Measurements from ENCODE around the gene ARHGAP6. TPM values are rescaled to one million over a fixed set of nuclear protein-coding genes. Genes with fewer than 3 reads are reported as not detected.

ARHGAP6 gene
- total RNA-seq, 6 donors from 2014 or later: 14.4 to 40.9 (median 18.0) TPM

GRCh38 chrX:11462648-11463047, 203.1 kb downstream of the ARHGAP6 start:
- ATAC-seq (ENCODE audit: low FRiP score in 2 of 2) (no peak), DNase-seq (no peak)
- no peaks in the 10 kb centered on the region for H3K9me3 ChIP-seq
- H3K4me1 ChIP-seq: no peaks in the 10 kb centered on the region
- 64 to 83% methylated on average over 1 to 2 of the region's 2 CpGs for WGBS, 2 donors
- no peaks in the 10 kb centered on the region for H3K36me3 ChIP-seq
- TF ChIP-seq CTCF (IDR thresholded peaks at IDR 0.05) (no peak), POLR2A (IDR thresholded peaks at IDR 0.05) (no peak), EP300 (IDR thresholded peaks at IDR 0.05) (no peak), POLR2AphosphoS5 (IDR thresholded peaks at IDR 0.05) (no peak)
- no peaks in the 10 kb centered on the region for H3K27me3 ChIP-seq
- no peak overlapping the region for H3K4me3 ChIP-seq
- H3K27ac ChIP-seq: no peak overlapping the region

GRCh38 chrX:11462136-11462535, 203.6 kb downstream of the ARHGAP6 start:
- Histone ChIP-seq H3K4me1 (no peaks in the 10 kb centered on the region), H3K27me3 (no peaks in the 10 kb centered on the region), H3K36me3 (no peaks in the 10 kb centered on the region), H3K4me3 (no peak overlapping the region), H3K27ac (no peak overlapping the region), H3K9me3 (no peaks in the 10 kb centered on the region)
- ATAC-seq (ENCODE audit: low FRiP score in 2 of 2): no peak
- TF ChIP-seq EP300 (IDR thresholded peaks at IDR 0.05) (no peak), POLR2A (IDR thresholded peaks at IDR 0.05) (no peak), POLR2AphosphoS5 (IDR thresholded peaks at IDR 0.05) (no peak), CTCF (IDR thresholded peaks at IDR 0.05) (no peak)
- WGBS, 2 donors: 56 to 82% methylated on average over 5 of the region's 5 CpGs
- no peak for DNase-seq

GRCh38 chrX:11461201-11462001, 204.3 kb downstream of the ARHGAP6 start:
- H3K36me3 ChIP-seq: no peaks in the 10 kb centered on the region
- H3K4me3 ChIP-seq: no peak overlapping the region
- no peak for TF ChIP-seq CTCF (IDR thresholded peaks at IDR 0.05)
- no peak for TF ChIP-seq EP300 (IDR thresholded peaks at IDR 0.05)
- no peak for TF ChIP-seq POLR2AphosphoS5 (IDR thresholded peaks at IDR 0.05)
- TF ChIP-seq POLR2A (IDR thresholded peaks at IDR 0.05): no peak
- ATAC-seq (ENCODE audit: low FRiP score in 2 of 2) (no peak), DNase-seq (no peak)
- no peaks in the 10 kb centered on the region for H3K4me1 ChIP-seq
- WGBS, 2 donors: 73 to 76% methylated on average over 5 of the region's 5 CpGs
- H3K27me3 ChIP-seq: no peaks in the 10 kb centered on the region
- H3K9me3 ChIP-seq: no peaks in the 10 kb centered on the region
- no peak overlapping the region for H3K27ac ChIP-seq

GRCh38 chrX:11460347-11460746, 205.4 kb downstream of the ARHGAP6 start:
- ATAC-seq (ENCODE audit: low FRiP score in 2 of 2): no peak
- WGBS, 2 donors: 57 to 67% methylated on average over 1 to 2 of the region's 2 CpGs
- no peak overlapping the region for H3K27ac ChIP-seq

More at GRCh38 chrX:11460347-11460746, 205.4 kb downstream of the ARHGAP6 start:
- Histone ChIP-seq H3K9me3 (no peaks in the 10 kb centered on the region), H3K4me3 (no peak overlapping the region), H3K36me3 (no peaks in the 10 kb centered on the region), H3K4me1 (no peaks in the 10 kb centered on the region), H3K27me3 (no peaks in the 10 kb centered on the region)
- DNase-seq: no peak
- TF ChIP-seq POLR2A (IDR thresholded peaks at IDR 0.05) (no peak), POLR2AphosphoS5 (IDR thresholded peaks at IDR 0.05) (no peak), CTCF (IDR thresholded peaks at IDR 0.05) (no peak), EP300 (IDR thresholded peaks at IDR 0.05) (no peak)

All from upper lobe of left lung (tissue), 6 donors.